GM18511 (cell line): ENCODE data around the gene ZNF581.
A peak's percentile ranks its signal among the peaks of the same experiment; 100 is the strongest.

Experiments
- ATAC-seq: cut with Tn5 transposase; IDR thresholded peaks from one replicate; pipeline ENCODE4 v1.9.1; 2021; ENCODE audit warnings: mild to moderate bottlenecking, moderate library complexity; ENCODE audit not compliant: unreplicated experiment

Gene ZNF581

DNA sequence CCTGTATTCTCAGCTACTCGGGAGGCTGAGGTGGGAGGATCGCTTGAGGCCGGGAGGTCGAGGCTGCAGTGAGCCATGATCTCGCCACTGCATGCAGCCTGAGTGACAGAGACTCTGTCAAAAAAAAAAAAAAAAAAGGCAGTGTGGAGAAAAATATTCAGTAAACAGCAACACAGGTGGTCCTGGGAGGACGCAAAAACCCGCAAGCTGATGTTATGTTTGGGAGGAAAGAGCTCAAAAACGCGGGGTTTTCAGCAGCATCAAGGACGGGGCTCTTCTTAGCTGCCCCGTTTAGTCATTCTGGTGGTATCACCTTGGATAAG is 18.5 kb upstream of the ZNF581 start:
- ATAC-seq: no peak

DNA sequence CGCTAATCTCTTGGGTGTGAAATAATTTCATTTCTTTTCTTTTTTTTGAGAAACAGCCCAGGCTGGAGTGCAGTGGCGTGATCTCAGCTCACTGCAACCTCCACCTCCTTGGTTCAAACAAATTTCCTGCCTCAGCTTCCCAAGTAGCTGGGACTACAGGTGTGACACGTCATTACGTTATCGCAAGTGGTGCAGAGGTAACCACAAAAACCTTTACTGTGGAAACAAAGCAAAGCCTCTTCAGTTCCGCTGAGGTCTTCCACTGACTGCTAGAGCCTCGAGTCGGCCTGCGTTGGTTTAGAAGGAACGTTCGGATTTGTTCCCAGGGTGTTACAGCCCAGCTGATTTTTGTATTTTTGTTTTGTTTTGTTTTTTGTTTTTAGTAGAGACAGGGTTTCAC is 17.1 kb upstream of the ZNF581 start:
- ATAC-seq: no peak

DNA sequence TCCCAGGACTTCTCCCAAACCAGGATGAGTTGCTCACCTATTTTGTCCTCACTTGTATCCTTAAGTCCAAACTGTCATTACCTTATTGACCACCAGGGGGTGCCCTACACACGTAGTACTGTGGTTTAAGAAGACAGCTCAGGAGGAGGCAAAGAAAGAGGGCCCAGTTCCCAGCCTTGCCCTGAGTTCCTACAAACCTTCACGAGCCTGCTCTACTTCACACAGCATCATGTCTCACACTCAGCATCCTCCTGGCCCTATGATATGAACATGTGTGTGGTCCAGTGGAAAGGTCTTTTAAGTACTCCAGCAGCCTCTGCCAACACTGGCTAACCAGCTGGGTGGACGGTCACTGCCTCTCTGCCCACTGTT is 11.0 kb upstream of the ZNF581 start:
- peak; percentile 44 for ATAC-seq

DNA sequence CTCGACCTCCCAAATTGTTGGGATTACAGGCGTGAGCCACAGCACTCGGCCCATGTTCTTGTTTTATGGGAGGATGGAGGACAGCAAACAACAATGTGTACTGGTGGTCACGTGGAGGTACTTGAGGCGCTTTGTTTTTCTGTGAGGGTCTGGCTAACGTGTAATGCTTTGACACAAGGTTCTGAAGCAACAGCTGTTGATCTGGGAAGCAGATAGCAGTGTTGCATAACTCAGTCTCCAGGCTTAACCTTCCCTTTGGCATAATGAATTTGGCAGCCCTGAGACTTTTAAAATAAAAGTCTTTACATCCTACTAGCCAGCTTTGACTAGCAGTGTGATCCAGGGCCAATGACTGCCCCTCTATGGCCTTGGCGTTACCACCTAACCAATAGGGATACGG is 9.6 kb upstream of the ZNF581 start:
- ATAC-seq: no peak

DNA sequence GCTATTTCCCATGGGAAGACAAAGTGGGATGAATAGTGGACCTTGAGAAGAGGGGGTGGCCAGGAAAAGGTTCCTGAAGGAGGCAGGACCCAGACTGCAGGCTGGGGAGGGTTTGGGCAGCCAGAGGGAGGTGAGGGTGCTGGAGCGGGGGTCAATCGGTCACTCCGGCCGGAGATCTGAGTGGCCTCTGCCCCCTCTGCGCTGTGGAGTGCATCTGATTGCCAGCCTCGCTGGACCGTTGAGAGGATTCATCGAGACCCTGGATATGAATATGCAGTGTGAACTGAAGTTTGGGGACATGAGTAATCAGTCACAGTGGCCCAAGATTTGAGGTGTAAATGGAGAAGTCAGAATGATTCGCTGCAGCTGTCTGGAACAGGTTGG is 8.1 kb upstream of the ZNF581 start:
- ATAC-seq: no peak

DNA sequence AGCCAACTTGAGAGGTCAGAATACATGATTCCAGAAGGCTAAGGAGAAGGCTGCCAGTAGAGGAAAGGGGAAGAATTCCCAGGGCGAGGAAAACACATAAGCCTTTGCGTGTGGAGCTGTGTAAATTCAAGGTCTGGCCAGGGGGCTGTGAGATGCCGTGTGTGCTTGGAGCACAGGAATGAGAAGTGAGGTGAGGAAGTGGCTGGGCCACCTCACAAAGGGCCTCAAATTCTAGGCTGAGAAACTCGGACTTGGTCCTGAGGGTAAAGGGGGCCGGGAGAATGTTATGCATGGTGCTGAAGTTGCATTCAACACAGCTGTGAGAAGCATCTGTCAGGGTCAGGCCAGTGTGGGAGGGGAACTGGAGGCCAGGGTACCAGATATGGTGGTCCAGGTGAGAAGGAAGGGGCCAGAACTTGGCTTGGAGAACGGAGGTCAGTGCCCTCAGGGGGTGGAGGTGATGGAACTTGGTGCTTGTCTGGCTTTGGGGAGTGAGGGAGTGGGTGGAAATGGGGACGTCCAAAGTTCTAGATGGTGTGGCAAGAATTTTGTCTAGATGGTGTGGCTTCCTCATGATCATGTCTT is 7.5 kb upstream of the ZNF581 start:
- ATAC-seq: no peak

DNA sequence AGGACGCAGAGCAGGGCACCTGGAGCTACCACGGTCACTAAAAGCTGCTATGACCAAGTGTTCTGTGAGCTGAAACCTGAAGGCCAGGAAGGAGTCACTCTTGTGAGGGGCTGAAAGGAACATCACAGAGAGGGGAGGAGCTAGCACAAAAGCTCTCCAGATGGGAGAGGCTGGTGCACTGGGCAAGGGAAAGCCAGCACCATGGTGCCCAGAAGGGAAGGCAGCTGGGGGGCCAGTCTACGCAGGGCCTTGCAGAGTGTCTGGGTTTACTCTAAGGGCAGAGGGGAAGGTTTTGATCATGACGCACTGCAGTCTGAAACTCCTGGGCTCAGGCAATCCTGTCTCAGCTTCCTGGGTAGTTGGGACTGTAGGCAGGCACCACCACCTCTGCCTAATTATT is 6.7 kb upstream of the ZNF581 start:
- ATAC-seq: no peak

DNA sequence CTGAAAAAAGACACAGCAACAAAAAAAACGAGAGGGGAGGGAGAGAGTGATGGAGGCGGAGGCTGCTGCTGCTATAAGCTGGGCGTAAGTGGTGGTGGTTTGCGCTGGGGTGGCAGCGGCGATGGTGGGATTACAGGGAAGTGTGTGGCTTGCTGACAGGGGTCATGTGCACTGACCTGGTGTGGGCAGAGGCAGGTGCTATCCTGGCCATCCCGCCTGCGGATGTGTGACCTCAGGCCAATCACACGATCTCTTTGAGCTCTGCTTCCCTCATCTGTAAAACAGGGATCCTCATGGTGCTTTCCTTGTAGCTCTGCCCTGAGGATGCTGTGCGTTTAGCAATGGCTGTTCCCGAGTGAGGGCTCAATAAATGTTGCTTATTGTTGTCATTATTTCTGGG is 5.9 kb upstream of the ZNF581 start:
- ATAC-seq: no peak

DNA sequence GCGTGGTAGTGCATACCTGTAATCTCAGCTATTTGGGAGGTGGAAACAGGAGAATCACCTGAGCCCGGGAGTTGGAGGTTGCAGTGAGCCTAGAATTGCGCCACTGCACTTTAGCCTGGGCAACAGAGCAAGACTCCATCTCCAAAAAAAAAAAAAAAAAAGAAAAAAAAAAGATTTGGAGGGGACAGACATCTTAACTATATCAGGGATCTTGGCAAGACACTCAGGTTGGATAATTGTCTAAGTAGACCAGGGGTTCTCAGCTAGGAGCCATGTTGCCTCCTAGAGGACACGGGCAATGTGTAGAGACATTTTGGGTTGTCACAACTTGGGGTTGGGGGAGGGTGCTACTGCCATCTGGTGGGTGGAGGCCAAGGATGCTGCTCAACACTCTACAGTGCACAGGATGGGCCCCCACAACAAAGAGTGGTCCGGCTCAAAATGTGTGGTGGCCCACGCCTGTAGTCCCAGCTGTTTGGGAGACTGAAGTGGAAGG is 4.5 kb upstream of the ZNF581 start:
- ATAC-seq: no peak

DNA sequence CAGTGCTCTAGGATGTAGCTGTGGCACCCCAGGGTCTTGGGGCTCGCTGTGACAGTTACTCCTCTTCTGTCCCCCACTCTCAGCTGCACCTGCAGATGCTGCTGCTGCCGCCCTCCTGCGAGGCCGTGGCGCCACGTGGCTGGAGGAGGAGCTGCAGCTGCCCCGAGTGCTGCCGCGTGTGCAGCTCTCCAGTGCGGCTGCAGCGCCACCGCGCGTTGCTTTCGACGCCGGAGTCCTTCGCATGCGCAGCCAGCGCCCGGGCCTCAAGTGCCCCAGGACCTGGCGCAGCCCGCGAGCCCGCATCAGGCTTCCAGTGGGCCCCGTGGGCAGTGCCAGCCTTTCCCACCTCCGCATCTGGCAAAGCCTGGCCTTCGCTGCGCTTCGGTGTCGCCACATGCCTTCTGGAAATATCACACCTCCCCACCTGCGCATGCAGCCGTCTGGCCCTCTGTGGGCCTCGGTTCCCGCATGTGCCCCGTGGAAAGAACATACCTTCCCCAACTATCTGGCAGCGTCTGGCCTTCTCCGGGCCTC is 3.3 kb upstream of the ZNF581 start:
- ATAC-seq: peak; percentile 32

DNA sequence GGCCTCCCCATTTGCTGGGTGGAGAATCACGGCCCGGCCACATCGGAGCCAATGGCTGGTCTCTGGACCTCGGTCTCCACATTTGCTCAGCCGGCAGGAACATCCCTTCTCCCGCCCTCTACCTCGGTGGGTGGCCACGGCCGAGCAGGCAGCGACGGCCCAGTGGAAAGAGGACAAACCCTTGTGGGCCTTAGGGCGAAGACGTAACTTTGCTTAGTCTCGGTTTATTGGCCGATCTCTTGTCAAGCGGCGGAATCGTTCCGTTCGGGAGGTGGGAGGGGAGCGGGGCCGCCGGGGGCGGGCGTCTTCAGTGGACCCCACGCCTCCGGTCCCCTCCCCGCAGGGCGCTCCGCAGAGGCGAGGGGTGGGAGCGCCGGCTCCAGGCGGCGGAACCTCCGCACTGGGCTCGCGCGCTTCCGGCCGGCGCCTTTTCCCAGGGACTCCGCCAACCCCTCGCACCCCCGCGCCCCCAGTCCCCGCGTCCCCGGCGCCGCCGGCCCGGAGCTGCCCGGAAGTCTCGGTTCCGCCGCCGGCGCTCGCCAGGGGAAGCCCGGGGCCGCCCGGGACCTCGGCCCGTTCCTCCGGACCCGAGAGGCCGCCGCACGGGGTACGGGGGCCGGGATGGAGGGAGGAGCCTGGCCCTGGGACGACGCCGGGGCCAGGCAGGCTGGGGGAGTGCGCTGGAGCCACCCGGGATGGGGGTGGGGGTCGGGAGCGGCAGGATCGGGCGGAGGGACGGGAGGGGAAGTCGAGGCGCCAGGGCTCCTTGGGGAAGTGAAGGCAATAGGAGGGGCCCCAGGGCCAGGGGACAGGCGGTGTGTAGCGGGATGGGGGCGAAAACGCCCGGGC is 2.6 kb upstream of the ZNF581 start, which contains the start of gene ZNF580:
Gene ZNF580 (plus strand): TSS at position 426 of the 849 bp plus-strand sequence. CDS start 1,507 bp downstream, outside the sequence.
- peak; percentile 42 for ATAC-seq

DNA sequence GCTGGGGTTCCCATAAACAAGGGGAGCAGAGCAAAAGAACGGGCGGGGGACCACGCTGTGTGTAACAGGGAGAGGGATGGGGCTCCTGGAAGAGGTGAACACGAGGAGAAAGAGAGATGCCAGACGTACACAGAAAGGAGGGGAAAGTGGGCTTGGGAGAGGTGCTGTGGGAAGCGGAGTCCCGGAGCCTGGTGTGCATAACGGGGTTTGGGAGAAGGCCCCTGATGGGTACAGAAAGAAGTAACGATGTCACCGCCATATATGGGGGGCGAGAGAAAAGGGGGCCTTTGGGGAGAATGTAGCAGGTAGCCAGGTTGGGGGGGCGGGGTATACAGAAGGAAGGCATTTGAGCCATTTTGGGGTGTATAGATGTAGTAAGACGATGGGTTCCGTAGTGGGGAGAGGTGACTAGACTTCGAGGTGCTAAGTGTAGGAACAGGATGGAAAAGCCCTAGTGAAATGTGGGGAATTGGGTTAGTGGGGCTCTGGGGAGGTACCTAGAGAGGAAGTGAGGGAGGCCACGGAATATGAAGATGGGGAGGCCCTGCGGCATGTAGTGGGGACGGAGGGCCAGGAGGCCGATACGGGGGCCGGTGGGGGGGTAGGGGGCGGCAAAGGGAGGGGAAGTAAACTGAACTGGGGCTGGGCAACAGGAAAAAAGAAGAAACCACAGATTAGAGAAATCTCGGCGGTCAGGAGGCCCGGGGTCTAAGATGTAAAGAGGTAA is 1.9 kb upstream of the ZNF581 start:
- no peak for ATAC-seq

DNA sequence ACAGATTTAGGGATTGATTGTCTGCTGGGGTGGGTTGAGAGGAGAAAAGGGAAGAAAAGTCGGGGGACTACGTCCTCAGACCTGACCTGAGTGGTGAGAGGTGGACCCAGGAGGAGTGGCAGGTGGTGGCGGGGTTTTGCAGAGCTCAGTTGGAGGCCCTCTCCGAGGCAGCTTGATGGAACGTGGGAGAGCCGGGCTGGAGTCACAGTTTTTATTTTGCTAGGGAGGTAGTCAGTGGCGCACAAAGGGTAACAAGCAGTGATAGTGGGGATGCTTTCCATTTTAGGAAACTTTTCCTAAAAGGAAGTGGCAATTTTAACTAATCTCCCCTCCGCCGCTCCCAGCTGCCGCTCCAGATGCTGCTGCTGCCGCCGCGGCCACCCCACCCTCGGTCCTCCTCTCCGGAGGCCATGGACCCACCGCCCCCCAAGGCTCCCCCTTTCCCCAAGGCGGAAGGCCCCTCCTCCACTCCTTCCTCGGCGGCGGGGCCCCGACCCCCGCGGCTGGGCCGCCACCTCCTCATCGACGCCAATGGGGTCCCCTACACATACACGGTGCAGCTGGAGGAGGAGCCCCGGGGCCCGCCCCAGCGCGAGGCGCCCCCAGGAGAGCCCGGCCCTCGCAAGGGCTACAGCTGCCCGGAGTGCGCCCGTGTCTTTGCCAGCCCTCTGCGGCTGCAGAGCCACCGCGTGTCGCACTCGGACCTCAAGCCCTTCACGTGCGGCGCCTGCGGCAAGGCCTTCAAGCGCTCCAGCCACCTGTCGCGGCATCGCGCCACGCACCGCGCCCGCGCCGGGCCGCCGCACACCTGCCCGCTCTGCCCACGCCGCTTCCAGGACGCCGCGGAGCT is 1.1 kb upstream of the ZNF581 start:
- no peak for ATAC-seq

DNA sequence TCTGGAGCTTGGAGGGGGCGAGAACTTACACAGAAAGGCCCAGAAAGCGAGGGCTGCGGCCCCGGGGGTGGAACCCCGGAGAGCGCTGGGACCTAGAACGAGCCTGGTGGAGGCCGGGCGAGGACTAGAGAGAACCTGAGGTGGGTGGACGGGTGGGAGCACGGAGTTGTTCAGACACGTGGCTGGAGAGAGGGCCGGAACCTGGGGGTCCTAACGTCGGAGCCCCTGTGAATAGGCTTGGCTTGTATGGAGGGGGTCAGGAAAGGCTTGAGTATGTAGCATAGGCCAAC is 383 bp downstream of the ZNF581 start:
- no peak for ATAC-seq

DNA sequence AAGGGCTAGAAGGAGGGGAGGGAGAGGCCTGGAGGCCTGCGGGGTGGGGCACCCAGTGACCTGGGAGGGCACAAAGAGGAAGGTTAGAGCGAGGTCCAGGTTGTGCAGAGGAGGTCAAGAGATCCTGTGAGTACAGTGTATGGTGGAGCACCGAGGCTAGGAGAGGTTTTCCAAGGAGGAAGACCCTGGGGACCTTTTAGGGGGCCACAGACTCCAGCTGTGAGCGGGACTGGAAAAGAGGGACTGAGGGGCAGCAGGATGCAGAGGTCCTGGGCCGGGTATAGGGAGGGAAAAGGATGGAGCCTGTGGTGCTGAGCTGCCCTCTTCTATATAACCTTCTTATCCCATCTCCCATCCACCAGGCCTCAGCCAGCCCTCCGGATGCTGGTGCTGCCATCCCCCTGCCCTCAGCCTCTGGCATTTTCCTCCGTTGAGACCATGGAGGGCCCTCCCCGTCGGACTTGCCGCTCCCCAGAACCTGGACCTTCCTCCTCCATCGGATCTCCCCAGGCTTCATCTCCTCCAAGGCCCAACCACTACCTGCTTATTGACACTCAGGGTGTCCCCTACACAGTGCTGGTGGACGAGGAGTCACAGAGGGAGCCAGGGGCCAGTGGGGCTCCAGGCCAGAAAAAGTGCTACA is 863 bp downstream of the ZNF581 start:
- no peak for ATAC-seq

DNA sequence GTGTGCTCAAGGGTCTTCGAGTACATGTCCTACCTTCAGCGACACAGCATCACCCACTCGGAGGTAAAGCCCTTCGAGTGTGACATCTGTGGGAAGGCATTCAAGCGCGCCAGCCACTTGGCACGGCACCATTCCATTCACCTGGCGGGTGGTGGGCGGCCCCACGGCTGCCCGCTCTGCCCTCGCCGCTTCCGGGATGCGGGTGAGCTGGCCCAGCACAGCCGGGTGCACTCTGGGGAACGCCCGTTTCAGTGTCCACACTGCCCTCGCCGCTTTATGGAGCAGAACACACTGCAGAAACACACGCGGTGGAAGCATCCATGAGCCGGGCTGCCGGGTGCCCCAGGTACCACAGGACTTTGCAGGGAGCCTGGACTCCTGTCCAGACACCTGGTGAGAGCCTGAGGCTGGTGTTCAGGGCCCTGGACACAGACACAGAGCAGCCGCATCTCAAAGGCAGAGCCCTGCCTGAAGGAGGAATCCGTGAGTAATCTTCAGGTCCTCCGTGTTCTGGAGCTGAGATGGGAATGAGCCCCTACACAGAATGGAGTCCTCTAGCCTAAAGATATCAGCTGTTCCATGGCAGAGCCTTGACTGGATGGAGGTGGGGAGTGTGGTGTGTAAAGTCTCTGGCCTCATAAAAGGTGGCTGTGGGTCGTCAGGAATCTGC is 1.5 kb downstream of the ZNF581 start:
- no peak for ATAC-seq

DNA sequence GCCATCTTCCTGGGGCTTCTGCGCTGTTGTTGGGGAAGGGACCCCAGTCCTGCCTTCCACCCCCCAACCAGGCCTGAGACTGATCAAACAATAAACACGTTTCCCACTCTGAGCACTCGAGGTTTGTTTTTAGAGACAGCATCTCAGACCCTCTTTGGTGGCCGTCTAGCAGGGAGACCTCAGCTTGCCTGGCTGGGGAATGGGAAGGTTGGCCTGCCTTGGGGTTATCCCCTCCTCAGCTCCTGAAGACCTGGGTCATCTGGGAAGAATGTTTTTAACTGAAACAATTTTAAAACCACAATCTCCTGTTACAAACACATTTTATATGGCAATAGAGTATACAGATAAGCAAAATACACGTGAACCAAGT is 2.0 kb downstream of the ZNF581 start:
- no peak for ATAC-seq

DNA sequence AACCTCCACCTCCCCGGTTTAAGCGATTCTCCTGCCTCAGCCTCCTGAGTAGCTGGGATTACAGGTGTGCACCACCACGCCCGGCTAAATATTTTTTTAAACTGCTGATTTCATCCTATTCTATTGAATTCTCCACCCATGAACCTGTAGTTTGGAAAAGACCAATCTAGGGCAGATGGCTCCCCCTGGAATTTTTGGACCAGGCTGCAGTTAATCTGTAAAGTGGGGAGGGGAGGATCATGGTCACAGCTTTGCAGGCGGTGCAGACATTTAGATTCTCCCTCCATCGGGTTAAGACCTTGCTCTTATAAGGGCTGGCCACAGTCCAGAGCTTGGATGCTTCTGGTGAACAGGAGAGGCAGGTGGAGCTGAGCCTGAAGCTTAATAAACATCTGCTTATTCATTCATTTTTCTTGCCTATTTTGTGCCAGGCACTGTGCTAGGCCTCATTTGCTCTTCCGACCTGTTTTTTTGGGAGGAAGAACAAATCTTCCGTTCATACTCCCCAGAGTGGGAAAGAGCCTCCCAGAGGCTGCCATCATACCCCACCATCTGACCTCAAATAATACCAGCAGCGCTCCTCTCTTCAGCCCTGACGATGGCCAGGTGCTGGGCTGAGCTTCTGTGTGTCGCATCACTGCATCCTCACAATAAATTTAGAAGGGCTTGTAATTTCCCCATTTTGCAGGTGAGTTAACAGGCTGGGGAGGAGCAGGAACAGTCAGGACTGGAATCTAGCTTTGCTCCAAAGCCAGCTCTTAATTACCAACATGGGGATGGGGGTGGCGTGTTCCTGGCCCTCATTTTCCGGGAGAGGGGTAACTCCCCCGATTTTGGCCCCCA is 3.7 kb downstream of the ZNF581 start:
- ATAC-seq: no peak
